ENCODE data around the gene MAD1L1. TPM values are rescaled to one million over a fixed set of nuclear protein-coding genes. Genes with fewer than 3 reads are reported as not detected.

MAD1L1 gene
- total RNA-seq, 1 donor from 2014 or later = 32.3 TPM

DNA sequence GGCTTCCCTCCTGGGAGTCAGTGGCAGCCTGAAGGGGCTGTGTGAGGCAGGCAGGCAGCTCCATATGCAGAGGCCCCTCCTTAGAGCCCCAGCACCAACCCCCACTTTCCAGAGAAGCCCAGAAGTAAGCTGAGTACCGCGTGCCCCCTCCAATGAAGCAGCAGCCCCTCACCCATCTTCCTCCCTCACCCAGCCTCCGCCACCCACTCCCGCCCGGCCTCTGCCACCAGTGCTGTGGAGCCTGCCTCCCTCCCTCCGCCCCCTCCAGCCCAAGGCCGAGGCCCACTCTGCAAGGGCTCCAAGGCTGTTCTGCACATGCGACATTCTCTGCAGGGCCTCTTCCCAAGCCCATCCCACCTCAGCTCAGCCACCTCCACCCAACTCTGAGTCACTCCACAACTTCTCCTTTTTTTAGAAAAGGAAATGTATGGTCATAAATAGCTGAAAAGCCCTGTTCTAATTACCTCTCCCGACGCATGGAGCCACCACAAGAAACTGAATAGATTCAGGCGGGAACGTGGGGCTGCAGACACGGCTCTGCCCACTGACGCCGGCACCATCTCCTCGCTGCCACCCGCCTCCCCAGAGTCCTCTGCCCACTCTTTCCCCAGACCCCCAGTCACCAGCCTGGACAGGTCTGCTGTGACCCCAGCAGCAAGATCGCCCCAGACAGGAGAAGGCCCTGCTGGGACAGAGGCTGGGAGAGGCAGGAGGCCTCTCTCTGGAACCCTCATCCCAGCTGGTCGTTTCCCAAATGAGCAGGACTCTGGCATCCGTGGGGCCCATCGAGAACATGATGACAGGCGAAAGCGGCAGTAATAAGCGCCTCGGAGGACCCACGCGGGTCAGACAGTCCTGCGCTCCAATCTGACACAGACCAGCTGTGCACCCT, 213.9 kb downstream of the MAD1L1 start:
- H3K9ac ChIP-seq (ENCODE audit: low read length) = peak overlapping the region; percentile 68
- peaks cover 4% of the 10 kb centered on the region for H3K79me2 ChIP-seq (ENCODE audit: insufficient read depth, low read length)
- H3K27me3 Mint-ChIP-seq (ENCODE audit: low read depth, unreplicated experiment) = no peaks in the 10 kb centered on the region
- H3K27ac Mint-ChIP-seq (ENCODE audit: unreplicated experiment) = peak overlapping the region; percentile 80
- no peak overlapping the region for H3K4me3 ChIP-seq (ENCODE audit: insufficient read depth, low read depth, low read length)
- H3K9me3 ChIP-seq (ENCODE audit: insufficient read depth, low read depth, low read length) = no peaks in the 10 kb centered on the region
- H3K4me1 Mint-ChIP-seq (ENCODE audit: low read depth, unreplicated experiment) = peaks cover 18% of the 10 kb centered on the region
- H3K36me3 Mint-ChIP-seq (ENCODE audit: low read depth, unreplicated experiment) = peaks cover 2% of the 10 kb centered on the region
- no peak overlapping the region for H2AFZ ChIP-seq (ENCODE audit: low read depth, low read length)
- H3K4me3 Mint-ChIP-seq (ENCODE audit: unreplicated experiment) = peak overlapping the region; percentile 70
- no peak for FAIRE-seq
- TF ChIP-seq, protein P1, sequence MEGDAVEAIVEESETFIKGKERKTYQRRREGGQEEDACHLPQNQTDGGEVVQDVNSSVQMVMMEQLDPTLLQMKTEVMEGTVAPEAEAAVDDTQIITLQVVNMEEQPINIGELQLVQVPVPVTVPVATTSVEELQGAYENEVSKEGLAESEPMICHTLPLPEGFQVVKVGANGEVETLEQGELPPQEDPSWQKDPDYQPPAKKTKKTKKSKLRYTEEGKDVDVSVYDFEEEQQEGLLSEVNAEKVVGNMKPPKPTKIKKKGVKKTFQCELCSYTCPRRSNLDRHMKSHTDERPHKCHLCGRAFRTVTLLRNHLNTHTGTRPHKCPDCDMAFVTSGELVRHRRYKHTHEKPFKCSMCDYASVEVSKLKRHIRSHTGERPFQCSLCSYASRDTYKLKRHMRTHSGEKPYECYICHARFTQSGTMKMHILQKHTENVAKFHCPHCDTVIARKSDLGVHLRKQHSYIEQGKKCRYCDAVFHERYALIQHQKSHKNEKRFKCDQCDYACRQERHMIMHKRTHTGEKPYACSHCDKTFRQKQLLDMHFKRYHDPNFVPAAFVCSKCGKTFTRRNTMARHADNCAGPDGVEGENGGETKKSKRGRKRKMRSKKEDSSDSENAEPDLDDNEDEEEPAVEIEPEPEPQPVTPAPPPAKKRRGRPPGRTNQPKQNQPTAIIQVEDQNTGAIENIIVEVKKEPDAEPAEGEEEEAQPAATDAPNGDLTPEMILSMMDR (IDR thresholded peaks at IDR 0.05; ENCODE audit: insufficient read depth, low read depth, low read length) = no peak
- TF ChIP-seq EZH2 (IDR thresholded peaks at IDR 0.05; ENCODE audit: insufficient read depth, low read length) = no peak
- H3K27me3 ChIP-seq (ENCODE audit: insufficient read depth, low read length) = no peaks in the 10 kb centered on the region
- H3K27ac ChIP-seq (ENCODE audit: low read depth, low read length) = peak overlapping the region; percentile 94
- H3K4me1 ChIP-seq (ENCODE audit: insufficient read depth, low read length) = peaks cover 24% of the 10 kb centered on the region
- no peaks in the 10 kb centered on the region for H3K9me3 Mint-ChIP-seq (ENCODE audit: unreplicated experiment)
- no peaks in the 10 kb centered on the region for H3K36me3 ChIP-seq (ENCODE audit: insufficient read depth, low read length)
- no peaks in the 10 kb centered on the region for H4K20me1 ChIP-seq (ENCODE audit: insufficient read depth, low read length)
- peak overlapping the region; percentile 79 for H3K4me2 ChIP-seq (ENCODE audit: low read length)
- DNase-seq (ENCODE audit: low read depth) = peak; percentile 75

DNA sequence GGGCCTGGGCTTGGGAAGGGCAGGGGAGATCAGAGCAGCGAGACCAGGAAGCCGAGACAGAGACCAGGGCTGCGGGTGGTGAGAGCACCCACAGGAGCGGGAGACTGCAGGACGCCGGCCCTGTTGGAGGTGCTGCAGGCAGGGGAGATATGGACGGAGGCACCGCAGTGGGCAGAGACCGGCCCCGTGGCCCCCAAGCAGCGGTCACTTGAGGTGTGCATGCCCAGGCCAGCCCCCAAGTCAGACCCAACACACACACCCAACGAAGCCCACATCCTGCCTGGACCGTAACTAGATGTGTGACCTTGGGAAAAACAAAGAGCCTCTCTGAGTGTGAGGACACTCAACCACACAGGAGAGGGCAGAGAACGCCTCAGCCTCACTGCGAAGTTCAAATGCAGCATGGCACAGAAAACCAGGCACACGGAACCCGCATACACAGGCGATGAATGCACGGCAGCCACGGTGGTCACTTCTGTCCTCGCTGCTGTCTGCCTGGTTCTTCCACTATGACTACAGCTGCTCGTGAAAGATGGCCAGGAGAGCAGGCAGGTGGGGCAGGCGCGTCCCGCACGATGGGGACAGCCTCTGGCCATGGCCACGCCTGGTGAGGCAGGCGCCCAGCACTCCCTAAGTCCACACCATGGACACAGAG, 214.7 kb downstream of the MAD1L1 start:
- Mint-ChIP-seq H3K9me3 (ENCODE audit: unreplicated experiment) (no peaks in the 10 kb centered on the region), H3K27me3 (ENCODE audit: low read depth, unreplicated experiment) (no peaks in the 10 kb centered on the region), H3K27ac (ENCODE audit: unreplicated experiment) (peak overlapping the region; percentile 80), H3K4me3 (ENCODE audit: unreplicated experiment) (peak overlapping the region; percentile 50), H3K36me3 (ENCODE audit: low read depth, unreplicated experiment) (peaks cover 2% of the 10 kb centered on the region), H3K4me1 (ENCODE audit: low read depth, unreplicated experiment) (peaks cover 18% of the 10 kb centered on the region)
- Histone ChIP-seq H3K4me3 (ENCODE audit: insufficient read depth, low read depth, low read length) (no peak overlapping the region), H3K36me3 (ENCODE audit: insufficient read depth, low read length) (no peaks in the 10 kb centered on the region), H4K20me1 (ENCODE audit: insufficient read depth, low read length) (peaks cover 4% of the 10 kb centered on the region), H3K27me3 (ENCODE audit: insufficient read depth, low read length) (no peaks in the 10 kb centered on the region), H3K9ac (ENCODE audit: low read length) (peak overlapping the region; percentile 2), H3K79me2 (ENCODE audit: insufficient read depth, low read length) (peaks cover 4% of the 10 kb centered on the region), H3K4me2 (ENCODE audit: low read length) (peak overlapping the region; percentile 79), H3K27ac (ENCODE audit: low read depth, low read length) (no peak overlapping the region), H2AFZ (ENCODE audit: low read depth, low read length) (no peak overlapping the region), H3K4me1 (ENCODE audit: insufficient read depth, low read length) (peaks cover 27% of the 10 kb centered on the region), H3K9me3 (ENCODE audit: insufficient read depth, low read depth, low read length) (no peaks in the 10 kb centered on the region)
- FAIRE-seq (no peak), DNase-seq (ENCODE audit: low read depth) (no peak)
- TF ChIP-seq, protein P1 (IDR thresholded peaks at IDR 0.05; ENCODE audit: insufficient read depth, low read depth, low read length) = no peak
- no peak for TF ChIP-seq EZH2 (IDR thresholded peaks at IDR 0.05; ENCODE audit: insufficient read depth, low read length)
